Esophagus mucosa (tissue), 1 donor: ENCODE measurements around the gene MAGI3. TPM values are rescaled to one million over a fixed set of nuclear protein-coding genes. Genes with fewer than 3 reads are reported as not detected.

ENCODE experiments used
- ATAC-seq: fragments of 200-7000 bp; cut with Tn5 transposase; one replicate; pipeline ENCODE4 v1.9.1; 2020
- total RNA-seq: library from RNA; stranded (reverse); gene quantifications from one replicate; pipeline ENCODE4 v1.2.4, GENCODE V29; 2023
- donor health status: DM: yes; HTN: yes; CAD: no.

Gene MAGI3
- total RNA-seq, result 16.5 TPM

DNA sequence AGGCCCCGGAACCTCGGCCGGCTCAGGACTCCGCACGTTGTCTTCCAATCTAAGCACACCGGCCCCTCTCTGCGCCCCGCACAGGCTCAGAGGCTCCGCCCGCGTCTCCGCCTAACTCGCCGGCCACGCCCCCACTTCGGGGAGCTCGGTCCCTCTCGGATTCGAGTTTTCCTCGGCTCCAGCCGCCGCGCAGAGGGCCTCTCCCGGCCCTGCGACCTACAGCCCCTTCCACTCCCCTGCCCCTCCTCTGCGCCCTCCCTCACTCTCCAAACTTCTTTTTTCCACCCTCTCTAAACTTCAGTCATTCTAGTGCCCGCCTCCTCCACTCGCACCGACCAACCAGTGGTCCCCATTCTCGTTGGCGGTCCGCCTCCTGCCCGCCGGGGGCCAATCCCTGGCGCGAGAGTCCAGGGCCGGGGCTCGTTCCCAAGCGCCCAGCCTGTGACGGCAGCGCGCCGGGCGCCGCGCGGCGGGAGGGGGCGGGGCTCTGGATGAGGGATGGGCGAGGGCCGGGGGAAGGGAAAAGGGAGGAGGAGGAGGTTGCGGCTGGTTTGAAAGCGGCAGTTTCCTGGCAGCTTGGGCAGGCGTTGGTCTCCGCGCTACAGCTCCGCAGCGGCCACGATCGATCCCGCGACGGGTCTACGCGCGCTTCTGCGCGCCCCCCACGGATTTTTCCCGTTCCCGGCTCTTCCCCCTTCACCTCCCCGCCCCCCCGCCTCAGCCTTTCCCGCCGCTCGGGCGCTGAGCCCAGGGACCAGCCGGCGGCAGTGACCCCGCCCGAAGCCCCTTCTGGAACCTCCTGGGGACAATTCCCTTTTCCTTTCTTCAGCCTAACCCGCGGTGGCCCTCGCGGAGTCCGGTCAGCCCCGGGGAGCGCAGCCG is at the start of gene MAGI3:
Gene MAGI3, plus strand, starts transcription at position 563 of the 882 bp plus-strand sequence. CDS start 519 bp downstream, outside the sequence.
- ATAC-seq, result peak; percentile 98

DNA sequence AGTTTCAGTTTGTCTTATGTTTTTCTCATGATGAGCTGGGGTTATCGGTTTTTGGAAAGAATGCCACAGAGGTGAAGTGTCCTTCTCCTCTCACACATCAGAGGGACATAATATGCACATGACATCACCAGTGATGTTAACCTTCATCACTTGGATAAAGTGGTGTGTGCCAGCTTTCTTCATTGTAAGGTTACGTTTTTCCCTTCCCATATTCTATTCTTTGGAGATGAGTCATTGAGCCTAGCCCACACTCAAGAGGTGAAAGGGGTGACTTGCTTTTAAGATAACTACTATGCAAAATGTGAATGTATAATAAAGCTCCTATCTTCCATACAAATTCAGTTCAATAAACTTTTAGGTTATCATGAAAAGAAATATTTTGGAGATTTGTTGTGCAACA is 36.7 kb upstream of the MAGI3 start:
- ATAC-seq, result no peak

DNA sequence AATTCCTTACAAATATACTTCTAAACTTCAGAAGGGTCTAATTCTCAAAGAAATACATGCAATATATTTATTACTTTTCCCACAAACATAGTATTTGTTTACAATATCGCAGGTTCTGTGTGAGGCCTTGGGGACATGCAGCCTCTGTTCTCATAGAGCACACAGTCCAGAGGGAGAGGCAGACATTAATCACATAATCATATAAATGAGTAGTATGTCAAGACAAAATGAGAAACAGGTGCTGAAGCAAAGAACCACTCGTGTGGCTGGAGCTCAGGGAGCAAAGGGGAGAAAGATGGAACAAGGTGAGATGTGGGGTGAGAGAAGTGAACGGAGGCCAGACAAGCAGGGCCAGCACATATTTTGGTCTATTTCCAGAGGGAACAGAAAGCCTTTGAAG is 26.4 kb upstream of the MAGI3 start:
- ATAC-seq, result no peak

DNA sequence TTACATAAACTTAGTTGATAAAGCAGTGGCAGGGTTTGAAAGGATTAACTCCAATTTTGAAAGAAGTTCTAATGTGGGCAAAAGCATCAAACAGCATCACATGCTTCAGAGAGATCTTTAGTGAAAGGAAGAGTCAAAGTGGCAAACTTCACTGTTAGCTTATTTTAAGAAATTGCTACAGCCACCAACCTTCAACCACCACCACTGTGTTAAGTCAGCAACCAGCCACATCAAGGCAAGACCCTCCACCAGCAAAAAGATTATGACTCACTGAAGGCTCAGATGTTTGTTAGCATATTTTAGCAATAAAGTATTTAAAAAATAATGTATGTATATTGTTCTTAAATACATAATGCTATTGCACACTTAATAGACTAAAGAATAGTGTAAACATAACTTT is 21.3 kb upstream of the MAGI3 start:
- ATAC-seq, result no peak

DNA sequence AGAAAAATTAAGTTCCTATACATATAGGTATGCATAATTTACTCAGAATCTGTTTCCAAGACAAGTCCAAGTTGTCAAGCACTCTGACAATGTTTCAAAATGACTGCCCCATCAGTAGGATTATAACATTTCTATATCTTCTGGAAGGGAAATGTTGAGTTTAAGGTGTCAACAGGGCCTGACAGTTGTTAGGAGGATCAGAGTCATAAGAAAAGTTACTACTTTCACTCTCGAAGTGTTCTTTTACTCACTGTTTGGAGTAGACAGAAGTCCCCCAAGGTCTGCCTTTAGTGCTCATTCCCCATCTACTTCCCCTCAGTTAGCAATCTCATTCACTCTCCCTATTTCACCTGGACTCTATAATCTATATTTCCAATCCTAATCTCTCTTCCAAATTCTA is 20.6 kb upstream of the MAGI3 start:
- no peak for ATAC-seq

DNA sequence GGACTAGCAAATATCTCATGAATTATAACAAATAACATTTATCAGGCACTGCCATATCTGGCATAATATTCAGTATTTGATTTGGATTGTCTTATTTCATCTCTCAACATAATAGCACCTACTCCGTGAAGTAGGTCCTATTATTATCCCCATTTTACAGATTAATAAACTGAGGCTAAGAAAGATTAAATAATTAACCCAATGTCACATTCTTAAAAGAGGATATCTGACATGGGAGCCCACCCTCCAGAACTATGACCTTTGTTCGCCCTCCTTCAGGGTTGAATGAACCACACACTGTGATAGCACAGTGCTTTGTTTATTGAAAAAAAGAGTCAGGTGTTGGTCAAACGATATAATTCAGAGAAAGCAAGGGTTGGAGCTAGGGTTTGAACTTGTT is 19.4 kb upstream of the MAGI3 start:
- no peak for ATAC-seq

DNA sequence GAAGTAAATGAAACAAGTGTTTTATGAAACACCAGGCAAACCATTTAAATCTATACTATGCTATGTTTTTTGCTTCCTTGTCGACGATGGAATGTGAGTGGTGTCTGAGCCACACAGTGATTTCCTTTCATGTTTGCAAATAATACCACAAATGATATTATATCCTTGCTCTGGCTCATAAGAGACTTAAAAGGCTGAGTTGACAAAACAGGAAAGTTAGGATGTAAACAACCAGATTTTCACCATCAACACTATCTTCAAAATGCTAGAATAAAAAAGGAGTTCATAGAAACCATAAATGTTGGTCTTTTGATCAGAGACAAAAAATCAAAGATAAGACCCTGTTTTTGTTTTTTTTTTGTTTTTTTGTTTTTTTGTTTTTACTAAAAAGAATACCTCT is 17.8 kb upstream of the MAGI3 start:
- ATAC-seq, result no peak

DNA sequence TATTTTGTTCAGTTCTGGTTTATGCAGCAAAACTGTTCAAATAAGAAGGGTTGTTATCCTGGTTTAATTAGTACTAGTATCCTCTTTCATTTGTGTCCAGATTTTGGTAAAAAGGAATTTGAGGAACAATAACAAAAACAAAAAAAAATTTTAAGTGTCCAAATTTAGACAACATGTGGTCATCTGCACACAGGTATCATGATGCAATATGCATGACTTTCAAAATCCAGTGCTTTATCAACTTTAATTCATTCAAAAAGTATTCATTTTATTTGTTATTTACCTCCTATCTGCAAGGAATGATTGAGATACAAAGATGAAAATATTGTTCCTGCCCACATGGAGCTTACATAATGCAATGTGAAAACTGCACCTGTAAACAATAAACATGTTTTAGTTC is 16.7 kb upstream of the MAGI3 start:
- no peak for ATAC-seq

DNA sequence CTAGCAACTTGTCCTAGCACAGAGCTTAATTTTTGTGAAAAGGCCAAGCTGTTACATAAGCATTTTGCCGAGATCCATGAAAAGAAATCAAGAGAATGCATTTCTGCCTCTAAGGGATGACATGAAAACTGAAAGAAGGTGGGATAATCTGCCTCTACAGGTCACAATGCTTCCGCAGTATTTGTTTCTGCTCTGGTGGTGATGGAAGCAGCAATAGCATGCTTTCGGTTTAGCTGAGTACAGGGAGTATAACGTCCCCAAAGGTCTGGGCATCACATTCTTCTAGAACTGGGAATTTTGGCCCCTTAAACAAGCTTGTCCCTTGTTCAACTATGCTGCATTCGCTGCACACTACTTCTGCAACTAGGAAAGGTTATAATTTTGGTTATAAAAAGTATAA is 14.4 kb upstream of the MAGI3 start:
- ATAC-seq, result no peak

DNA sequence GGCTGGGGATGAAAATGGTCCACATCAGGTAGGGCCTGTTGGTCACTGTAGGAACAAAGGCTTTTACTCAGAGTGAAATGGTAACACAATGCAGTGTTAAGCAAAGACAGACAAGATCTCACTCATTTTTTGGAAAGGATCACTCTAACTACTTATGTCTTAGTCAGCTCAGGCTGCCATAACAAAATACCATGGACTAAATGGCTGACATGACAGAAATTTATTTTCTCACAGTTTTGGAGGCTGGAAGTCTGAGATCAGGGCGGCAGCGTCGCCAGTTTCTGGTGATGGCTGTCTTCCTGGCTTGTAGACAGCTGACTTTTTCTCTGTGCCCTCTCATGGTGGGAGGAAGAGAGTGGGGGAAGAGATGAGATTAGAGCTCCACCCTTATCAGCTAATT is 10.2 kb upstream of the MAGI3 start:
- ATAC-seq, result no peak

DNA sequence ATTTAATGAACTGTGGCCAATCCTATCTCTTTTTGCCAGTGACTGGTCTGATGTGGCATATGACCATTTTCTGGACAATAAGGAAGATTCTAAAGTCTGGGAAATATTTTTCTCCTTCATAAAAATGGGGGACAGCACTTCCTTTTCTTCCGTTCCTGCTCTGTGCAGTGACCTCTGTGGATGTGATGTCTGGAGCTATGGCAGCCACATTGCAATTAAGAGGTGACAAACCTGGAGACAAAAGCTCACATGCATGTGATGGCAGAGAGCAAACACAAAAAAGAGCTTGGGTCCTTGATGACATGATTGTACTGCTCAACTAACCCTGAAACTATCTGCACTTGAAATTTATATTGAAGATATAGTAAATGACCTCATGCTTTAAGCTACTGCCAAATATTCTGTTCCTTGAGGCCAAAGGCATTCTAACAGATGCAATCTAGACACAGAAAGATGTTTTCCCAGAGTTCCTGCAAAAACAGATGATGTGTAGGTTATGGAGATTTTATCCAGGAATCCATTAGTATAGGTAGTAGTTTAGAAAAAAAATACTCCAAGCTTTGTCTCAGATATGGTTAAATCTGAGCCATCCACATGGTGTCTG is 2.2 kb upstream of the MAGI3 start:
- ATAC-seq, result no peak

DNA sequence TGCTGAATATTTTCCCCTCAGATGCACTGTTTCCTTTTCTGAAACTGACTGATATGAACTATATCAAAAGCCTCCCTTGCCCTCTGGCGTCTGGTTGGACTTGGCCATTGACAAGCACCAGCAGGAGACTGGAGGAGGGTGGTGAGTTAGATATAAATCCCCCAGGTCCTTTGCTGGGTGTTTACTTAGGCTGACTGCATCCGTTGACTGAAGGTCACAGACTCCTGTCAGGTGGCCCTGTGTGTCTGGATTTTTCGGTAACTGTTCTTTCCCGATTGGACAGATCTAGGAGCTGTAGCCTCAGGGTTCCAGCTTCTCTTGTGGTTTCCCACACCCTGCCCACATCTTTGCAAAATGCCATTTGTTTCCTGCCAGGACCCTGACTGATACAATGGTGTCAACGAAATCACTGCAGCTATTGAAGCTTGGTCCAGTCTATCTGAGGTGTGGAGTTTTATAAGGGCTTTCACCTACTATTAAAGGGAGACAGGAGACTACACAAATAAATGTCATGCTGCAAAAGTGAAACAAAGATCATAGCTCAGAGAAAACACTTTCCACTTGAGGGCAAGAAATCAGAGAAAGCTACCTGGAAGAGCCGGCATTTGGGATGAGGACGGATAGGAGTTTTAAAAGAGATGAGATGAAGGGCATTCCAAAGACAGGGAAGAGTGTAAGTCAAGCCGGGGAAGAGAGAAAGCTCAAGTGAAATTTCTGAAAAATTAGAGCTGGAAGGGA is 1.5 kb upstream of the MAGI3 start:
- ATAC-seq, result no peak

DNA sequence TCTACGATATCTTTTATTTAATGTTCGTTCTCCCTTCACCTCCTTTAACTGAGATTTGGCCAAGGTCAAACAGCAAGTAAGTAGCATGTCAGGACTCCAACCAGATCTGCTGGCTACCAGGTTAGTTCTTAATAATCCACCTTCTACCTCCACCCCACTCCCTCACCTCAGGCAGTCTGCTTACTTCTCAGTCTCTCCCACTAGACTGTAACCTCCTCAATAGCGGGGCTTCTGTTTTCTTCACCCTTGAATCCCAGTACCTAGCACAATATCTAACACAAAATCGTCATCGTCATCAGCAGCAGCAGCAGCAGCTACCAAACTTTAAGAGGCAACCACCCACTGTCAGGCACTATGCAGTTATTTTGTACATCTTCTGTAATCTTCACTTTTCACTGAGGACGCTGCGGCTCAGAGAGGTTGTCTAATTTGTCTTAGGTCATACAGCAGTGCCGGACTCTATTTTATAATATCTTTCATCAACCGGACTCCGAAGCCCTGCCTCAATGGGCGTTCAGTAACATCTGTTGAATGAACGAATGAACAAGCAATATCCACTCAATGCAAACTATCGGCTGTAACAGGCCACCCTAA is 859 bp upstream of the MAGI3 start:
- no peak for ATAC-seq

DNA sequence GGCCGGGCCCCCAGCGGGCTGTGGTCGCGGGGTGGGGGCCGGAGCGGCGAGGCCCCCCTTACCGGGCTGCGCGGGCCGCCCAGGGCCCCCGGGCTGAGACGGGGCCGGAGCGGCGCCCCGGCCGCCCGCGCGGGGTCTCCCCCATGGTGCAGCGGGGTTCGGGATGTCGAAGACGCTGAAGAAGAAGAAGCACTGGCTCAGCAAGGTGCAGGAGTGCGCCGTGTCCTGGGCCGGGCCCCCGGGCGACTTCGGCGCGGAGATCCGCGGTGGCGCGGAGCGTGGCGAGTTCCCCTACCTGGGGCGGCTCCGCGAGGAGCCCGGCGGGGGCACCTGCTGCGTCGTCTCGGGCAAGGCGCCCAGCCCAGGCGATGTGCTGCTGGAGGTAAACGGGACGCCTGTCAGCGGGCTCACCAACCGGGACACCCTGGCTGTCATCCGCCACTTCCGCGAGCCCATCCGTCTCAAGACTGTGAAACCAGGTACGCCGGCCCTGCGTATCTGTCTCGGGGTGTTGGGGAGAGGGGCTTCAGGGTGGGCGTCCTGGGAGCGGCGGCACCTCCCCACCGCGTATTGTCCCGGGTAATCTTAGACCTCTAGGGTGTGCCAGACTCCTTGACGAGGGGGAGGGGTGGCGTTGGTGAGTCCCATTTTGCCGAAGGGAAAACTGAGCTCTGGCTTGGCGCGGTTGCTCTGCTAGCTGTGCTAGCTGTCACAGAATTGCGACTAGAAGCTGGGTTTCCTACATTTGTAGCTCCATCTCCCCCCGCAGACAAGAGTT is 745 bp downstream of the MAGI3 start:
- ATAC-seq, result peak; percentile 17

DNA sequence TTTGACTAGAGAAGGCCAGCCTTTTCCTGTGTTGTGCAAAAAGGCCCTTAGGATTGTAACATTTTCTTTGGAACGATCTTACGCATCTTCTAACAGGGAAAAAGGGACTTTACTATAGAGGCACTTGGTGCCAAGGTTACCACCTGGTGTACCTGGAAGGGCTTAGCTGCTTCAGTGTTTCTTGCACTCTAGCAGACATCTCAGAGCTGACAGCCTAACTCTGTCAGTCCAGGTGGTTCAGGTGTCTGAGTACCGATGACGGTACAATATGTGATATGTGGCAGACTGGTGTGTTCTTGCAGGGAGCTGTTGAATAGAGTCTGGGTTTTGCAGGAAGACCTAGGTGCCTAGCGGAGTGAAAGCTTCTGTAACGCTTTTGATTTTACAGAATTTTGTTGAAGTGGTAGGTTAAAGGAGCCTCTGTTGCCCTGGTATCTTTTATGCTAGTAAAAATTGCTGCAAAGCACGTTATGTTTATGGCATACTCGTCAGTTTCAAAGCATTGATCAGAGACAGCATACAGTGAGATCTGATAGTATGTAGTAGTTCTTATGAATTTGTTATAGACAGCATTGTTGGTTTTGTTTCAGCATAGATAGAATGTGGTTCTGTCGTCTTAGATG is 1.4 kb downstream of the MAGI3 start:
- ATAC-seq, result no peak

DNA sequence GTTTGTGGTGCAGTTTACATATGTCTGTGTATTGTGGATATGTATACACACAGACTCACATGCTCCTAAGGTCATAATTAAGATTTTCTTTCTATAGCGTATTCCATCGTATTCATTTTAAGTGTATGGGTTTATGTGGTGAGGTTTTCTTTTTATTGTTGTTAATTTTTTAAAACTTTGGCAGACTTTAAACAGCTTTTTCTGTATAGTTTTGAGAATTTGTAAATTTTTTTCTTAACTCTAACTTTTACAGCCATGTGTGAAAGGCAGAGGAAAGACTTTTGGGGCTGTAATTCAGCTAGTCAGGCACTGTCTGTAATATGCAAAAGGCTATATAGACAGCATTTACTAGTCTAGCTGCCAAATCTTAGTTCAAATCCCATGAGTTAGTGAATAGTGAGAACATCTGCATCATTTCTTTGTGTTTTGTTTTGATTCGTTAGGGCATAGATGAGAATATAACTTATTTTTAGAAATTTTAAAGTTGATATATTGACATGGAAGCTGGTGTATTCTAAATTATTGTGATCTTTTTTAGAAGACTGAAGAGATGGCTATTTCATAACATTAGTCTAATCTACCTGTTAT is 2.3 kb downstream of the MAGI3 start:
- ATAC-seq, result no peak

DNA sequence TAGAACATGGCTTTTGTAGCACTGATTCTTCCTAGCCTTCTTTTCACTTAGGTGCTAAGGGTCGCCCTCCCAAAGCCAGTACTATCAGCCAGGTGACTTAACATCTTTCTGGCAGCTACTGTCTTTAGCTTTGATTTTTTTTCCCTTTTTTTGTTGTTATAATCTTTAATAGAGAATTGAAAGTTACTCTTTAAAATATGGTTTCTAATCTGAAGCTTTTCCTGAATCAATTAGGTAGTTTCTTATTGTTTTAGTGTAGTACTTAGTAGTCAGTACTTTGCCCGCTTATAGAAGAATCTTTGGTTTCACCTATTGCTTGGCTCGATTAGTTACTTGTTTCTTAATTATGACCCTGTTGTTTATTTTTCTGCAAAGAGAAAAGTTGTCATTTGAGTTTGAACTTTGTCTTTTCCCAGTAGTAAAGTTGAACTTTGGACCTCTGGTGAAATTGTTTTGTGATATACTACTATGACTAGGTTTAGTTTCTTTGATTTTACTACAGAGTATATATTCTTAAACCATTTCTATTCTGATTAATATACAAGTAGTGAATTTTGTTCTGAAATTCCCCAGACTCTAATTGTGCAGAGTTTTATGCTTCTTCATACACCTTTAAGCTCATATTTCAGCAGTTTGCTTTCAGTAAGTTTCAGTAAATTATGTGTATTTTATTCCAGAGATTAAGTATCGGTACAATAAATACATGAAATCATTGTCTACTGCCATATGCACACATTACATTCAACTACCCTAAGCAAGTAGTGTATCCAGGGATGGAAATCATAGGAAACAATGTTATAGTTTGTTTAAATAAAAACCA is 3.9 kb downstream of the MAGI3 start:
- no peak for ATAC-seq

DNA sequence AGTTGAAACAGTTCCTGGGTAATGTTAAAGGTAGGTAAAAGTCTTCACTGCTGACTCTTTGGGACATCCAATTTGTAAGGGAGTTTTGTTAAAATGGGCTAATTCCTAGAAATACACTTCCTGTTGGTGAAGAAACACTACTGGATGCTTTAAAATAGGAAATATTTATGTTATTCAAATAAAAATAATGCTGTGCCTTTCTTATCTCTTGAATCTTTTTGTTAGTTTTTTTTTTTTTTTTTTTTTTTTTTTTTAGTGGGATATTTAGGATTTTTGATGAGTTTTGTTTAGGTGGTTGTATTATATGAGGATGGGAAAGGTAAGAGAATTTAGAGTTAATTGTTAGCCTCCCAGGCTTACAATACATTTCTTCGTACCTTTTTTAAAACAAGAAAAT is 4.5 kb downstream of the MAGI3 start:
- no peak for ATAC-seq

DNA sequence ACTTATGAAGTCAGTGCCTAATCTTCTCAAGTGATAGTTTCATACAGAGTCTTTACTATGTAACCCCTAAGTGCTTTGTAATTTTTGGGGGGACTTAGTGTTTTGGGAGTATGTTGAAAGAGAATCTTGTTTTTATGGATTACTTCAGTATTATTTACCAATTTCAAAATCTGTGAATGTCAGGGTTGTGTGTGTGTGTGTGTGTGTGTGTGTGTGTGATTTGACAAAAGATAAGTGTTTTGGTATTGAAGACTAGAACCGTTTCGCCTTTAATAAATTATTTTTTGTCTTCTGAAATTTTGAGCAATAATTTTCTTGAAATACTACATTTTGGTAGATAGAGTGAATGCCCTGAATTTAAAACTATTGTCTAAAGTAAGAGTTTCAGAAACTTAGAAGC is 5.8 kb downstream of the MAGI3 start:
- ATAC-seq, result no peak

DNA sequence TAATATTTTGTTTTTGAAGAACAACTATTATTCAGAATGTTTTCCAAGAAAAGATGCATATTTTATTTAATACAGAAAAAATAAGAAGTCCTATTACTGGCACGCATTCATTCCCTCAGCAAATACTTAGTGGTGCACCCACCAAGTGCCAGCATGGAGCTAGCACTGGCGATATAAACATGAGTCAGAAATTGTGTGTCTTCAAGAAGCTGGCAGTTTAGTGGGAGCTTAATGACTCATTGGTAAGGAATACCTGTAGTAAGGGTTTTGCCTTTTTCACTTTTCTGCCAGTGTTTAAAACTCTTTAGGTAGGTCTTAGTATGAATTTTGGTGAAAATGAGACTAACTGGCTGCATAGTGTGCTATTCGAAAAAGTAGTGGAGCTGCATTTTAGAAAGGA is 6.3 kb downstream of the MAGI3 start:
- peak; percentile 78 for ATAC-seq
